ENCODE measurements around the gene CTR9.

The CTR9 gene

GRCh38 chr11:10824888-10825287 is 73.8 kb downstream of the CTR9 start:
- DNase-seq = no peak

- no peak for DNase-seq
Observed at GRCh38 chr11:10828402-10828801, 77.4 kb downstream of the CTR9 start.

GRCh38 chr11:10829139-10829538 is 78.1 kb downstream of the CTR9 start:
- DNase-seq = no peak
